ENCODE measurements around the gene HOXB13.

HOXB13 gene

GRCh38 chr17:48715496-48716399, 12.8 kb downstream of the HOXB13 start:
- H3K4me2 ChIP-seq (ENCODE audit: low read depth, low read length), result no peak overlapping the region
- H3K9me3 ChIP-seq (replicated peaks; ENCODE audit: insufficient read depth, low read length), result no peaks in the 10 kb centered on the region
- H3F3A ChIP-seq (ENCODE audit: insufficient read depth, low read length), result no peaks in the 10 kb centered on the region
- no peaks in the 10 kb centered on the region for H3K79me2 ChIP-seq (ENCODE audit: low read length)
- TF ChIP-seq EZH2phosphoT487 (IDR thresholded peaks at IDR 0.05; ENCODE audit: low read length), result no peak
- no peak for TF ChIP-seq EZH2 (optimal IDR thresholded peaks at IDR 0.05; ENCODE audit: low read depth, low read length)
- TF ChIP-seq CTCF (IDR thresholded peaks at IDR 0.05; ENCODE audit: low read length), result no peak
- no peaks in the 10 kb centered on the region for H3K36me3 ChIP-seq (replicated peaks; ENCODE audit: insufficient read depth, low read length)
- no peaks in the 10 kb centered on the region for H3K9me2 ChIP-seq (replicated peaks; ENCODE audit: insufficient read depth, low read length)
- no peak overlapping the region for H3K9ac ChIP-seq (ENCODE audit: low read length)
- no peaks in the 10 kb centered on the region for H4K20me1 ChIP-seq (ENCODE audit: insufficient read depth, low read length)
- H3K27ac ChIP-seq (ENCODE audit: low read length), result no peak overlapping the region
- H3K27me3 ChIP-seq (replicated peaks; ENCODE audit: insufficient read depth, low read length), result peaks cover 45% of the 10 kb centered on the region
- no peak overlapping the region for H3K4me3 ChIP-seq (ENCODE audit: low read length)
- no peak for DNase-seq
- no peaks in the 10 kb centered on the region for H3K4me1 ChIP-seq (ENCODE audit: low read length)
- no peak overlapping the region for H2AFZ ChIP-seq (ENCODE audit: low read length)

GRCh38 chr17:48711128-48711527, 17.4 kb downstream of the HOXB13 start:
- Histone ChIP-seq H4K20me1 (ENCODE audit: insufficient read depth, low read length) (no peaks in the 10 kb centered on the region), H3K27me3 (replicated peaks; ENCODE audit: insufficient read depth, low read length) (peaks cover 23% of the 10 kb centered on the region)
- DNase-seq, result no peak

GRCh38 chr17:48704361-48705248, 23.9 kb downstream of the HOXB13 start:
- Histone ChIP-seq H3K4me1 (ENCODE audit: low read length) (no peaks in the 10 kb centered on the region), H4K20me1 (ENCODE audit: insufficient read depth, low read length) (no peaks in the 10 kb centered on the region), H3K4me3 (ENCODE audit: low read length) (no peak overlapping the region), H3K36me3 (replicated peaks; ENCODE audit: insufficient read depth, low read length) (no peaks in the 10 kb centered on the region), H3F3A (ENCODE audit: insufficient read depth, low read length) (no peaks in the 10 kb centered on the region), H3K4me2 (ENCODE audit: low read depth, low read length) (no peak overlapping the region), H3K27ac (ENCODE audit: low read length) (no peak overlapping the region), H3K79me2 (ENCODE audit: low read length) (no peaks in the 10 kb centered on the region), H3K9me3 (replicated peaks; ENCODE audit: insufficient read depth, low read length) (no peaks in the 10 kb centered on the region), H3K9me2 (replicated peaks; ENCODE audit: insufficient read depth, low read length) (no peaks in the 10 kb centered on the region), H3K27me3 (replicated peaks; ENCODE audit: insufficient read depth, low read length) (peaks cover 43% of the 10 kb centered on the region), H2AFZ (ENCODE audit: low read length) (no peak overlapping the region), H3K9ac (ENCODE audit: low read length) (no peak overlapping the region)
- DNase-seq, result no peak
- no peak for TF ChIP-seq EZH2phosphoT487 (IDR thresholded peaks at IDR 0.05; ENCODE audit: low read length)
- no peak for TF ChIP-seq EZH2 (optimal IDR thresholded peaks at IDR 0.05; ENCODE audit: low read depth, low read length)
- no peak for TF ChIP-seq CTCF (IDR thresholded peaks at IDR 0.05; ENCODE audit: low read length)

More at GRCh38 chr17:48711128-48711527, 17.4 kb downstream of the HOXB13 start:
- Histone ChIP-seq H3K9ac (ENCODE audit: low read length) (no peak overlapping the region), H3K4me2 (ENCODE audit: low read depth, low read length) (no peak overlapping the region), H3K9me3 (replicated peaks; ENCODE audit: insufficient read depth, low read length) (no peaks in the 10 kb centered on the region), H2AFZ (ENCODE audit: low read length) (no peak overlapping the region), H3K79me2 (ENCODE audit: low read length) (no peaks in the 10 kb centered on the region), H3K4me3 (ENCODE audit: low read length) (no peak overlapping the region), H3F3A (ENCODE audit: insufficient read depth, low read length) (no peaks in the 10 kb centered on the region), H3K36me3 (replicated peaks; ENCODE audit: insufficient read depth, low read length) (no peaks in the 10 kb centered on the region), H3K4me1 (ENCODE audit: low read length) (no peaks in the 10 kb centered on the region), H3K27ac (ENCODE audit: low read length) (no peak overlapping the region), H3K9me2 (replicated peaks; ENCODE audit: insufficient read depth, low read length) (no peaks in the 10 kb centered on the region)
- TF ChIP-seq CTCF (IDR thresholded peaks at IDR 0.05; ENCODE audit: low read length) (no peak), EZH2phosphoT487 (IDR thresholded peaks at IDR 0.05; ENCODE audit: low read length) (no peak), EZH2 (optimal IDR thresholded peaks at IDR 0.05; ENCODE audit: low read depth, low read length) (no peak)

Measured in MM.1S (cell line).